H1 (cell line): ENCODE data around the gene EN2. TPM values are rescaled to one million over a fixed set of nuclear protein-coding genes. Genes with fewer than 3 reads are reported as not detected.

Source experiments
- ATF3 ChIP-seq: IDR thresholded peaks from 2 replicates; pipeline ENCODE4 v1.6.1; 2011; ENCODE audit warnings: low read depth, mild to moderate bottlenecking, low read length; ENCODE audit not compliant: insufficient read depth
- BACH1 ChIP-seq: IDR thresholded peaks from 2 replicates; pipeline ENCODE4 v1.6.1; 2012; ENCODE audit warnings: low read length, improper control_type of control experiment
- BCL11A ChIP-seq, 2 experiments: IDR thresholded peaks; one replicate each; pipeline ENCODE4 v1.6.1; 2011; ENCODE audit warnings: low read depth in 2 of 2, low read length in 2 of 2, mild to moderate bottlenecking in 2 of 2
- BRCA1 ChIP-seq: IDR thresholded peaks from 2 replicates; pipeline ENCODE4 v1.6.1; 2012; ENCODE audit warnings: low read depth, low read length, improper control_type of control experiment
- CBX8 ChIP-seq: fragments of 300-800, 300-1000 bp; sonication (generic); IDR thresholded peaks from 2 replicates; pipeline ENCODE4 v1.7.1; 2016; ENCODE audit warnings: low read depth, low read length, borderline replicate concordance
- CHD1 ChIP-seq: IDR thresholded peaks from 2 replicates; pipeline ENCODE4 v1.6.1; 2012; ENCODE audit warnings: low read depth, low read length, improper control_type of control experiment
- CHD2 ChIP-seq: IDR thresholded peaks from 2 replicates; pipeline ENCODE4 v1.6.1; 2012; ENCODE audit warnings: low read length, improper control_type of control experiment
- CREB1 ChIP-seq: IDR thresholded peaks from 2 replicates; pipeline ENCODE4 v1.6.1; 2012; ENCODE audit warnings: inconsistent platforms
- CTBP2 ChIP-seq: IDR thresholded peaks from 2 replicates; pipeline ENCODE4 v1.7.0; 2011; ENCODE audit warnings: borderline replicate concordance, mild to moderate bottlenecking, moderate library complexity, mixed read lengths, low read length; ENCODE audit not compliant: insufficient read depth, insufficient read length
- EP300 ChIP-seq, 2 experiments: IDR thresholded peaks; 1 replicate in 1 of 2; 2 replicates in 1 of 2; pipeline ENCODE4 v1.6.1; 2011 to 2012; ENCODE audit warnings: low read depth in 2 of 2, low read length in 2 of 2, mild to moderate bottlenecking in 2 of 2, borderline replicate concordance in 1 of 2, inconsistent platforms in 1 of 2, moderate library complexity in 1 of 2
- EZH2 ChIP-seq: fragments of 200-600 bp; sonication (generic); IDR thresholded peaks from 2 replicates; pipeline ENCODE4 v1.7.1; 2012; ENCODE audit warnings: low read depth, mild to moderate bottlenecking, moderate library complexity, low read length, inconsistent platforms; ENCODE audit not compliant: severe bottlenecking
- MAX ChIP-seq: IDR thresholded peaks from 2 replicates; pipeline ENCODE4 v1.6.1; 2012; ENCODE audit warnings: inconsistent platforms
- PHF8 ChIP-seq: fragments of 200-600 bp; sonication (generic); conservative IDR thresholded peaks from 2 replicates; pipeline ENCODE4 v1.7.1; 2012; ENCODE audit warnings: low read depth, mild to moderate bottlenecking, inconsistent platforms, low read length, moderate library complexity
- POLR2A ChIP-seq, 2 experiments: IDR thresholded peaks; 1 replicate in 1 of 2; 2 replicates in 1 of 2; pipeline ENCODE4 v1.6.1; 2011; ENCODE audit warnings: low read depth in 2 of 2, low read length in 2 of 2, mild to moderate bottlenecking in 2 of 2; ENCODE audit errors: control extremely low read depth in 1 of 2
- POLR2AphosphoS5 ChIP-seq: IDR thresholded peaks from 2 replicates; pipeline ENCODE4 v1.6.1; 2011; ENCODE audit warnings: low read depth, low read length
- RFX5 ChIP-seq: IDR thresholded peaks from 2 replicates; pipeline ENCODE4 v1.6.1; 2011; ENCODE audit warnings: low read depth, low read length, improper control_type of control experiment, borderline replicate concordance
- RXRA ChIP-seq: IDR thresholded peaks from 2 replicates; pipeline ENCODE4 v1.6.1; 2011; ENCODE audit warnings: low read depth, mild to moderate bottlenecking, low read length, moderate library complexity; ENCODE audit not compliant: insufficient read depth
- SP1 ChIP-seq: IDR thresholded peaks from 2 replicates; pipeline ENCODE4 v1.6.1; 2011; ENCODE audit warnings: low read depth, low read length
- SUZ12 ChIP-seq: fragments of 200-600 bp; sonication (generic); IDR thresholded peaks from 2 replicates; pipeline ENCODE4 v1.6.1; 2012; ENCODE audit warnings: mild to moderate bottlenecking, inconsistent platforms, low read length, moderate library complexity, mixed read lengths
- TAF7 ChIP-seq: optimal IDR thresholded peaks from 2 replicates; pipeline ENCODE3; 2011; ENCODE audit warnings: low read depth, mild to moderate bottlenecking, inconsistent platforms, low read length, moderate library complexity, borderline replicate concordance
- TBP ChIP-seq: IDR thresholded peaks from 2 replicates; pipeline ENCODE4 v1.6.1; 2011; ENCODE audit warnings: low read depth, low read length, improper control_type of control experiment
- TCF12 ChIP-seq: IDR thresholded peaks from 2 replicates; pipeline ENCODE4 v1.6.1; 2011; ENCODE audit warnings: low read depth, mild to moderate bottlenecking, low read length
- USF2 ChIP-seq: IDR thresholded peaks from 2 replicates; pipeline ENCODE4 v1.6.1; 2011; ENCODE audit warnings: low read length, improper control_type of control experiment
- YY1 ChIP-seq: IDR thresholded peaks from 2 replicates; pipeline ENCODE4 v1.6.1; 2011; ENCODE audit warnings: low read depth, mild to moderate bottlenecking, low read length
- polyA plus RNA-seq, 7 experiments: library from polyadenylated mRNA; depleted of rRNA in 3 of 7; stranded (reverse) in 5 of 7; unstranded in 2 of 7; fragments of >200 nt in 5 of 7; fragments of 200-250 nt in 2 of 7; gene quantifications; 1 replicate in 5 of 7; 2 replicates in 1 of 7; 4 replicates in 1 of 7; pipeline versions ENCODE4 v1.2.1 to v1.2.3, GENCODE V29; 2011 to 2013; ENCODE audit warnings: missing spikeins in 2 of 7, mixed read lengths in 2 of 7
- total RNA-seq: library from RNA; stranded (reverse); fragmentation: NEBNext Ultra II Directional; extraction: Animal tissue kit (Norgen Biotek cat#: 25700); gene quantifications from 2 replicates; pipeline ENCODE4 v1.2.1, GENCODE V29; 2021

EN2 gene
- total and polyA plus RNA-seq, 2 of the 8 experiments (the other 6 are each of a cell fraction or from before 2014, with no cell fraction given) = not detected

GRCh38 chr7:155463114-155463811, 5.3 kb downstream of the EN2 start (continued):
- TF ChIP-seq RFX5 (no peak), SP1 (no peak), TAF7 (no peak), ATF3 (no peak), YY1 (0 out of 2 replicates have a peak, but pooled peaks have one; percentile 21), CHD2 (no peak), CTBP2 (peak; percentile 93), TBP (no peak; the same call in 1 of the 2 replicates), BACH1 (no peak), TCF12 (no peak), RXRA (no peak), CREB1 (no peak), SUZ12 (peak; percentile 95), MAX (no peak), BCL11A (IDR thresholded peaks at IDR 0.05; ENCODE audit: low read depth in 2 of 2, low read length in 2 of 2) (no peak), USF2 (no peak), PHF8 (no peak), BRCA1 (no peak), POLR2A (IDR thresholded peaks at IDR 0.05; ENCODE audit: control extremely low read depth in 1 of 2, low read depth in 2 of 2, low read length in 2 of 2) (no peak), POLR2AphosphoS5 (no peak), CBX8 (no peak), CHD1 (no peak), EP300 (IDR thresholded peaks at IDR 0.05; ENCODE audit: borderline replicate concordance in 1 of 2, low read depth in 2 of 2, low read length in 2 of 2) (no peak), EZH2 (peak; percentile 86)
